ENCODE data around the gene EEIG2.

EEIG2 gene

DNA sequence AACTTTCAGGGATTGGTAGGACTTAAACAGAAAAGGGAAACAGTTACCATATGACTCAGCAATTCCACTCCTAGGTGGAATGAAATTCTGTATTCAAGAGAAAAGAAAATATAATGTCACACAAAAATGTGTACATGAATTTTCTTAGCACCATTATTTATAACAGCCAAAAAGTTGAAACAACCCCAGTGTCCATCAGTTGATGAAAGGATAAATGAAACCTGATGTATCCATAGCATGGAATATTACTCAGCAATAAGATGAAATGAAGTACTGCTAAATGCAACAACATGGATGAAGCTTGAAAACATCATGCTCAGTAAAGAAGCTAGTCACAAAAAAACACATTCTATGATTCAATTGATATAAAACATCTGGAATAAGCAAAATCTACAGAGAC lies 15.5 kb downstream of the EEIG2 start:
- in situ Hi-C loops (cut with MboI; ENCODE audit: low sequenced_read_pairs), result no loop called here
- no peak for DNase-seq (ENCODE audit: low spot score in 2 of 2)
- no peaks in the 10 kb centered on the region for H3K4me1 ChIP-seq
- peaks cover 3% of the 10 kb centered on the region; the same call in 1 of the 2 replicates for H3K9me3 ChIP-seq
- no peaks in the 10 kb centered on the region for H3K36me3 ChIP-seq (replicated peaks)
- no peaks in the 10 kb centered on the region for H3K27me3 ChIP-seq (ENCODE audit: low read depth)
- no peak overlapping the region for H3K4me3 ChIP-seq

DNA sequence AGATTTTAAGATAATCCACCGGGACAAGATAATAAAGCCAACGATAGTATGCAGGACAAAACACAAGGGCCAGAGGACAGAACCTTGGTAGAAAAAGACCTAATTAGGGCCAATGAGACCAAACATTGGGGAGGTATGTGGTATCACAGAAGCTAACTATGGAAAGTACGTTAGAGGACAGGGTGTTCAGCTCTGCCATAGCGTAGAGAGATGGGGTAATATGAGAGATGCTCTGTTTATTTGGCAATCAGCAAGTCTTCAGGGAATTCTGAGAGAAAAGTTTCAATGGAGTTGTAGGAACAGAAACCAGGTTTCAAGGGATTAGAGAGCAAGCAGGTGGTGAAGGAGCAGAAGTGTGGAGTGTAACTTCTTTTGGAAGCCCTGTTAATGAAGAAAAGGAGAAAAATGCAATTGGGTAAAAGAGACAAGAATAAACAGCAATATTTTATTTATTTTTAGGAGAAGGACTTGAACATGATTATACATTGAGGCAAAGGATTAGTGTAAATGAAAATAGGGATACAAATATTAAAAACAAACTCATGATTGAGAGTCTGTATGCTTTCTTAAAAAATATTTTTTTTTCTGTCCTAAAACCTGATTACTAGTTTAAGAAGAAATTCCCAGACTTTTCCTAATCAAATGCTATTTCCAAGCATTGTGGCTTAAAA lies 24.0 kb downstream of the EEIG2 start:
- Histone ChIP-seq H3K4me1 (peaks cover 9% of the 10 kb centered on the region; the same call in 1 of the 2 replicates), H3K9me3 (peaks cover 9% of the 10 kb centered on the region; the same call in 1 of the 2 replicates), H3K4me3 (no peak overlapping the region), H3K27me3 (ENCODE audit: low read depth) (no peaks in the 10 kb centered on the region; the same call in 1 of the 2 replicates), H3K36me3 (replicated peaks) (no peaks in the 10 kb centered on the region)
- in situ Hi-C loops (cut with MboI; ENCODE audit: low sequenced_read_pairs), result no loop called here
- DNase-seq (ENCODE audit: low spot score in 2 of 2), result no peak

DNA sequence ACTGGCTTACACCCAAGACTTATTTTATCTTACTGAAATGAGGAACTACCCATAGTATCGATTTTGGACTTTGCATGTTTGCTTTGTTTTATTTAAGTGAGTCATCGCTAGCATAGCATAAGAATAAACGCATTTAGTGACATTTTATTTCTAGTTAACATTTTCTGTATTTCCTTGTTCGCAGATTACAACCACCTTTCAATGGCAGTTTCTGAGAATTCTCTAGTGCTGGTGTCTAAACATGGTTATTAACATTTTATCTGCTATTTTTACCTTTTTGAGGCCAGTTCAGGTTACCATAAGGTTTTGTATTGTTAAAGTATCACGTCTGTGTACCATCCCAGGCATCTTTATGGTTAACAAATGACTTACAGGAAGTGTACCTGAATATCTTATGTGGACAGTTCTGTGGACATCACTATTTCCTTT lies 24.5 kb downstream of the EEIG2 start:
- Histone ChIP-seq H3K4me1 (peaks cover 9% of the 10 kb centered on the region; the same call in 1 of the 2 replicates), H3K27me3 (ENCODE audit: low read depth) (no peaks in the 10 kb centered on the region; the same call in 1 of the 2 replicates), H3K36me3 (replicated peaks) (no peaks in the 10 kb centered on the region), H3K4me3 (no peak overlapping the region), H3K9me3 (peaks cover 9% of the 10 kb centered on the region; the same call in 1 of the 2 replicates)
- no peak for DNase-seq (ENCODE audit: low spot score in 2 of 2)
- in situ Hi-C loops (cut with MboI; ENCODE audit: low sequenced_read_pairs), result no loop called here

DNA sequence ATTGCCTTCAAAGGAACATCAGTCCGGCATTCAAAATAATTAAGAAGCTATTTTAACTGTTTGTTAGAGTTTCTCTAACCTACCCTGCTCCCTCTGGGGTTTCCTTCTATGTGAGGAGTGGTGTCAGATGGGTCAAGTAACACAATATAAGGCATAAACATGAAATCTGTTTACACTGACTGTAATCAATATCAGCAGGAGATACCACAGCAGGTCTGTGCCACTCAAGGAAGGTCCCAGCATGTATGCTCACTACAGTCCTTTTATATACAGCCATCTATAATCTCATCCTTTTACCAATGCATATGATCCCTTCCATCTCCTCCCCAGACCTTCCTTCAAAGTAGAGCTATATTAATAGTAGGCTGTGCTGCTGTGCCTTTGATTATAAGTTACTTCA lies 25.4 kb downstream of the EEIG2 start:
- Histone ChIP-seq H3K27me3 (ENCODE audit: low read depth) (no peaks in the 10 kb centered on the region; the same call in 1 of the 2 replicates), H3K9me3 (peaks cover 6% of the 10 kb centered on the region; the same call in 1 of the 2 replicates), H3K4me1 (peaks cover 9% of the 10 kb centered on the region; the same call in 1 of the 2 replicates), H3K36me3 (replicated peaks) (no peaks in the 10 kb centered on the region), H3K4me3 (no peak overlapping the region)
- no peak for DNase-seq (ENCODE audit: low spot score in 2 of 2)
- in situ Hi-C loops (cut with MboI; ENCODE audit: low sequenced_read_pairs), result no loop called here

DNA sequence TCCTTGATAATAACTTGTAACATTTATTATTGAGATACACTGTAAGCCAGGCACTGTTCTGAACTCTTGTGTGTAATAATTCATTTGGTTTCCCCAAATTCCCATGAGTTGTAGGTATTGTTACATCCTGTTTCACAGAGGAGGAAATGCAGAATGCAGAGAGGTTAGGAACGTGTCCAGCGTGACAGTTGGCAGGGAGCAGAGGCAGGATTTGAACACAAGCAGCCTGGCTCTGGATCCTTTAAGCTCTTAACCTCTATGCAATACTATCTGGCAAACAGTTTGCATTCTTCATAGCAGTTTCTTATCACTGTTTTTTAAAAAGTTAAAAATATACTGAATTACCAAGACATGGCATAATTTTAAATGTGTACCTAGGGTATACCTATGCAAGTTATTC lies 30.5 kb downstream of the EEIG2 start:
- H3K9me3 ChIP-seq, result no peaks in the 10 kb centered on the region
- H3K36me3 ChIP-seq (replicated peaks), result no peaks in the 10 kb centered on the region
- in situ Hi-C loops (cut with MboI; ENCODE audit: low sequenced_read_pairs), result no loop called here
- no peaks in the 10 kb centered on the region; the same call in 1 of the 2 replicates for H3K27me3 ChIP-seq (ENCODE audit: low read depth)
- no peak overlapping the region for H3K4me3 ChIP-seq
- no peak for DNase-seq (ENCODE audit: low spot score in 2 of 2)
- H3K4me1 ChIP-seq, result peaks cover 5% of the 10 kb centered on the region; the same call in 1 of the 2 replicates

DNA sequence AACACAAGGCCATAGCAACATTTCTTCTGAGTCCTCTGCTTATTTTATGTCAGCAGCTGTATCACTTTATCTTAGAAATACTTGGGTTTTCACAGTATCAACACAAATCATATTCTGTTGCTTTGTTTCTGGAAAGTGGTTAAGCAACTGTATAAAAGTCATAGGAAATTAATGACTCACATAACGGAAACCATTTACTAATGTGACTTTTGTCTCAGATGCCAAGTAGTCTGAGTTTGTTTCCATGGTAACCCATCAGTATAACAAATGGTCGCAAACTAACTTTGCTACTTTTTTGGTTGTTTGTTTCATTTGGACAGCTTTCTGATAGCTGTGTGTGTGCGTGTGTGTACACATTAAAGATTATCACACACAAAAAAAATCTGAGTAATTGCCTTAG lies 31.1 kb downstream of the EEIG2 start:
- in situ Hi-C loops (cut with MboI; ENCODE audit: low sequenced_read_pairs), result no loop called here

DNA sequence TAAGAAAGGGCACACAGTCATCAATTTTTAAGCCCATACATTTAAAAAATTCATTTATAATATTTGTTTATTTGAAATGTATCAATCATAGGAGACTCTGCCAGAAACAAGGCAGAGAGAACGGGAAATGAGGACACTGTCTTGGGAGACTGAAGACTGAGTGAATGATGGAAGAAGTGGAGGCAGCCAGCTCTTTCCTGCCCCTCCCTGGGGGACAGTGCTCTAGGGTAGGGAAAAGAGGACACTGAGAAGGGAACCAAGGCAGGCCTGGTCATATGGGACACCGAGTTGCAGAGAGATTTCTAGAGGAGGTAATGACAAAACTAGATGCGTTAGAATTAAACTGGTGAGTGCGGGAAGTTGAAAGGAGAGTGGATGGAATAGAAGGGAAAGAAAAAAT lies 31.6 kb downstream of the EEIG2 start:
- Histone ChIP-seq H3K4me3 (no peak overlapping the region), H3K4me1 (peaks cover 5% of the 10 kb centered on the region; the same call in 1 of the 2 replicates), H3K9me3 (no peaks in the 10 kb centered on the region), H3K36me3 (replicated peaks) (no peaks in the 10 kb centered on the region), H3K27me3 (ENCODE audit: low read depth) (no peaks in the 10 kb centered on the region)
- no peak for DNase-seq (ENCODE audit: low spot score in 2 of 2)
- in situ Hi-C loops (cut with MboI; ENCODE audit: low sequenced_read_pairs), result no loop called here

More for the DNA sequence above, 31.1 kb downstream of the EEIG2 start:
- DNase-seq (ENCODE audit: low spot score in 2 of 2), result no peak
- Histone ChIP-seq H3K4me1 (peaks cover 5% of the 10 kb centered on the region; the same call in 1 of the 2 replicates), H3K9me3 (no peaks in the 10 kb centered on the region), H3K36me3 (replicated peaks) (no peaks in the 10 kb centered on the region), H3K4me3 (no peak overlapping the region), H3K27me3 (ENCODE audit: low read depth) (no peaks in the 10 kb centered on the region; the same call in 1 of the 2 replicates)

DNA sequence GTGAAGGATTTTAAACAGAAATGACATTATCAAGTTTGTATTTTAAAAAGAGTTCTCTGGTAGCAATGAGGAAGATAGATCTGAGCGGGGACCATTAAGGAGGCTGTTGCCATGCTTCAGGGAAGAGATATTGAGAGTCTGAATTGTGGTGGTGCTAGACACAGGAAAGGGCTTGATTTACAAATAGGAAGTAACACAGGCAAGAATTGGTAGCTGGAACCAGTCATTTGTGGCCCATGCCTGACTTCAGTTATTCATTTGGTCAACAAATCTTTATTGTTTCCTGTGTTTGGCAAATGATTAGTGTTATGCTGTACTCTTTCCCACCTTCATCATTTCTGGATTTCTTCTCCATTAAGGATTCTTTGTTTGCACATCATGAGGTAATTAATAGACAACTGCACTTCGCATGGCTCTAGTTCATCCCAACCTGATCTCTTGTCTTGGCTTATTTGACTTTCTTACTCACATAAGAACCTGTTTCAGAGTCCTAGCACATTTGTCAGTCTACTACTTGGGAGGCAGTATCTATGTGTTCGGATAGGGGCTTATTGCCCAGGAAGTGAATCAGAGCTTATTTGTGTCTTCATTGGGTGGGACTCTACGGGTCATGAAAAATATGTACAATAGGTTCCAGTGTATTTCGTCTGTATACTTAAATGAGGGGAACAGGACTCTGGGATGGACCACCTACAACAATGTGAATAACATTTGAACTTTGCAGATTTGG lies 32.3 kb downstream of the EEIG2 start:
- Histone ChIP-seq H3K4me1 (peaks cover 5% of the 10 kb centered on the region; the same call in 1 of the 2 replicates), H3K9me3 (no peaks in the 10 kb centered on the region), H3K27me3 (ENCODE audit: low read depth) (no peaks in the 10 kb centered on the region), H3K36me3 (replicated peaks) (no peaks in the 10 kb centered on the region), H3K4me3 (no peak overlapping the region)
- DNase-seq (ENCODE audit: low spot score in 2 of 2), result no peak
- in situ Hi-C loops (cut with MboI; ENCODE audit: low sequenced_read_pairs), result no loop called here

DNA sequence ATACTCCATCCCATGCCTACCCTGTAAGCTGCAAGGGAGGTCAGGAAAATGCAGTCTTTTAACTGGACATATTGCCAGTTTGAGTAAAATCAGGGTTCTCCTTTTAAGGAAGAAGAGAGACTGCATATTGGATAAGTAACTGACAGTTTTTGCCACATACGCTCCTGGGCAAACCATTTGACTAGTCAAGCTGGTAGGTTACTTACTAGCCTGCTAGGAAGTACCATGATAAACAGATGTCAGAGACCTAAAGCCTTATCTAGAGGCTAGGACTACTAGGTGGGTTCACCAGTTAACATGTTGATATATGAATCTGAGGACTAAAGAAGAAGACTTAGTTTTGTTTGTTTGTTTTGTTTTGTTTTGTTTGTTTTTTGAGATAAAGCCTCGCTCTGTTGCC lies 33.5 kb downstream of the EEIG2 start:
- in situ Hi-C loops (cut with MboI; ENCODE audit: low sequenced_read_pairs), result no loop called here
- Histone ChIP-seq H3K36me3 (replicated peaks) (no peaks in the 10 kb centered on the region), H3K4me1 (no peaks in the 10 kb centered on the region; the same call in 1 of the 2 replicates), H3K9me3 (no peaks in the 10 kb centered on the region), H3K4me3 (no peak overlapping the region), H3K27me3 (ENCODE audit: low read depth) (no peaks in the 10 kb centered on the region)
- no peak for DNase-seq (ENCODE audit: low spot score in 2 of 2)

DNA sequence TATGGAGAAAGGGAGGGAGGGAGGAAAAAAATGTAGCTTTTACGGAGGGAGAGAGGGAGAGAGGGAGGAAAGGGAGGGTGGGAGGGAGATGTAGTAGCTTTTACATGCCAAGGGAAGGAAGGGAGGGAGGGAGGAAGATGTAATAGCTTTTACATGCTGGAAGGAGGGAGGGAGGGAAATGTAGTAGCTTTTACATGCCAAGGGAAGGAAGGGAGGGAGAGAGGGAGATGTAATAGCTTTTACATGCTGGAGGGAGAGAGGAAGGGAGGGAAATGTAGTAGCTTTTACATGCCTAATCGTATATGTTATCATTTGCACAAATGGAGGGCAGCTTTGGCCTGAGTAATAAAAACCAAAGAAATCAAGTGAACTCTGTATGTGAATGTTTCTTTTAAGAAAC lies 35.6 kb downstream of the EEIG2 start:
- no peak overlapping the region for H3K4me3 ChIP-seq
- H3K36me3 ChIP-seq (replicated peaks), result no peaks in the 10 kb centered on the region
- in situ Hi-C loops (cut with MboI; ENCODE audit: low sequenced_read_pairs), result no loop called here
- DNase-seq (ENCODE audit: low spot score in 2 of 2), result no peak
- H3K27me3 ChIP-seq (ENCODE audit: low read depth), result no peaks in the 10 kb centered on the region
- no peaks in the 10 kb centered on the region for H3K9me3 ChIP-seq
- no peaks in the 10 kb centered on the region; the same call in 1 of the 2 replicates for H3K4me1 ChIP-seq

DNA sequence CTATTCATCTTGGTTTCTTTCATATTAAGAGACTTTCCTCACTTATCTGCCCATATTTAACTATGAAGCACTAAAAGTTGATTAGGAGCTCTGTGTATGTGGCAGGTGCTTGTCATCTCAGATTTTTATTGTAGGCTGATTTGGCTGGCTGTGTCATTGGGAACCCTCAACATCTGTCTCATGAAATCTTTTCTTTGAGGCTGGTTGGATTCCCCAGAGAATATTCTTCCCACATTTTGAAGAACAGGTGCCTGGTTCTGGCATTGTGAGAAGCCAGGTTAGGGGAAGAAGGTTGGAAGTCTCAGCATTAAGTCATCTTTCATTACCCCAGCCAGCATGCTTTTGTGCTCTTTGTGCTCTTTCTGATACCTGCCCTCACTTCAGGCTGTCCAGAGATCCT lies 37.1 kb downstream of the EEIG2 start:
- DNase-seq (ENCODE audit: low spot score in 2 of 2), result no peak
- H3K36me3 ChIP-seq (replicated peaks), result no peaks in the 10 kb centered on the region
- H3K9me3 ChIP-seq, result no peaks in the 10 kb centered on the region
- H3K4me1 ChIP-seq, result no peaks in the 10 kb centered on the region
- no peaks in the 10 kb centered on the region for H3K27me3 ChIP-seq (ENCODE audit: low read depth)
- H3K4me3 ChIP-seq, result no peak overlapping the region
- in situ Hi-C loops (cut with MboI; ENCODE audit: low sequenced_read_pairs), result no loop called here

DNA sequence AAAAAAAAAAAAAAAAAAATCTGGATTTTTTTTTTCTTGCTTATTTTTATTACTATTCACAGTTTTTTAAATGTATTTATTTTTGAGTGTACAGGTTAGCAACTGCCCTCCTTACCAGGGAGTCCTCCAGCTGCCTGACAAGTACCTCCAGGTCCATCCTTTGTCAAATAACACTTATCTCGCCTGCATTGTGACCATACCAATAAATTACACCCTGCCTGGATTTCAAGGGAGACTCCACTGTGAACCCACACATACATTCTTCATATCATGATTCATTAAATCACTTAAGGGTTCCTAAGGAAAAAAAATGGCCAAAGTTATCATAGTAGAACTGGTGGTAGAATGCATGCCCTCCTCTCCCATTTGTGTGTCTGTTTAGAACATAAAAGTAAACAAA lies 38.4 kb downstream of the EEIG2 start:
- H3K27me3 ChIP-seq (ENCODE audit: low read depth), result no peaks in the 10 kb centered on the region
- no peaks in the 10 kb centered on the region for H3K36me3 ChIP-seq (replicated peaks)
- H3K4me1 ChIP-seq, result no peaks in the 10 kb centered on the region
- H3K9me3 ChIP-seq, result no peaks in the 10 kb centered on the region
- H3K4me3 ChIP-seq, result no peak overlapping the region
- DNase-seq (ENCODE audit: low spot score in 2 of 2), result no peak
- in situ Hi-C loops (cut with MboI; ENCODE audit: low sequenced_read_pairs), result no loop called here

DNA sequence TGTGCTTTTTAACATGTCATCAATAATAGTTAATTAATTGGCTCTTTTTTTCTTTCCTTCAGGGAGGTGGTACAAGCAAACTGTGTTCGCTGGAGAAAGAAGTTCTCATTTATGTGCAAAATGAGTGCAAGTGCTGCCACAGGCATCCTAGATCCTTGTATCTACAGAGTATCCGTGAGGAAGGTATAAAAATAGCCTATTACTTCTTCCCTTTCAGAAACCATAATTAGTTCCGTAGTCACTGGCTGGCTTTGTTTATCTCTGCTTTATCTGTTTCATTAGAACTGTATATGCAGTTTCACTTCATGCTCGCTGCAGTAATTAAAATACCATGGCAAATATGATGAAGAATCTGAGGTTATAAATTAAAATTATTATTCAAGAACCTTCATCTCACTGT lies 40.6 kb downstream of the EEIG2 start:
- DNase-seq (ENCODE audit: low spot score in 2 of 2), result no peak
- Histone ChIP-seq H3K4me1 (no peaks in the 10 kb centered on the region), H3K9me3 (no peaks in the 10 kb centered on the region), H3K4me3 (no peak overlapping the region), H3K36me3 (replicated peaks) (no peaks in the 10 kb centered on the region), H3K27me3 (ENCODE audit: low read depth) (no peaks in the 10 kb centered on the region)
- in situ Hi-C loops (cut with MboI; ENCODE audit: low sequenced_read_pairs), result no loop called here

DNA sequence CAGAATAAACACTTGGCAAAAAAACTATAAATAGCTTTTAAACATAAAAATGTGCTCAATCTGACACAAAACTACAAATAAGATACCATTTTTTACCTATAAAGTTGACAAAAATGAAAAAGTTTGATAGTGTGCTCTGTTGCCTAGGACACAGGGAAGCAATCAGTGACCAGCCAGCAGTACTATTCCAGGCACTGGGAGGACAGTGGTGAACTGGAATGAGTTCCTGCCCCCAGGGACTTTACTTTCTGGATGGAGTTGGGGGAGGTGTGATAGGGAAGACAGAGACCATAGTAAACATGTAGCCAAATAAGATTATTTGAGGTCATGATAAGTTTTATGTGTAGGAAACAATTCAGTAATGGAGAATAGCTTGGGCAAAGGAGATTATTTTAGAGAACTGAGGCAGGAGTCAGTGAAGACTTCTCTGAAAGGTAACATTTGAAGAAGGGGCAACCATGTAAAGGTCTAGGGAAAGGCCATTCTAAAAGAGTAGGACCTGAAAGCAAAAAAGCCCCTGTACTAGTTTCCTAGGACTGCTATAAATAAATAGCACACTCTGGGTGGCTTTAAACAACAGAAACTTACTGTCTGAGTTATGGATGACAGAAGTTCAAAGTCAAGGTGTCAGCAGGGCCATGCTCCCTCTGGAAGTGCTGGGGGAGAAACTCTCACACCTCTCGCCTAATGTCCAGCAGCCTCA lies 42.0 kb downstream of the EEIG2 start:
- Histone ChIP-seq H3K4me3 (no peak overlapping the region), H3K27me3 (ENCODE audit: low read depth) (no peaks in the 10 kb centered on the region), H3K36me3 (replicated peaks) (no peaks in the 10 kb centered on the region), H3K9me3 (no peaks in the 10 kb centered on the region), H3K4me1 (no peaks in the 10 kb centered on the region)
- DNase-seq (ENCODE audit: low spot score in 2 of 2), result no peak
- in situ Hi-C loops (cut with MboI; ENCODE audit: low sequenced_read_pairs), result no loop called here
